ENCODE data around the gene SLC6A5.
"Not testable (repeated sequence)": the region's sequence is repeated elsewhere in the genome, so short reads cannot be mapped to it uniquely, and the experiment has no call there.

SLC6A5 gene

DNA sequence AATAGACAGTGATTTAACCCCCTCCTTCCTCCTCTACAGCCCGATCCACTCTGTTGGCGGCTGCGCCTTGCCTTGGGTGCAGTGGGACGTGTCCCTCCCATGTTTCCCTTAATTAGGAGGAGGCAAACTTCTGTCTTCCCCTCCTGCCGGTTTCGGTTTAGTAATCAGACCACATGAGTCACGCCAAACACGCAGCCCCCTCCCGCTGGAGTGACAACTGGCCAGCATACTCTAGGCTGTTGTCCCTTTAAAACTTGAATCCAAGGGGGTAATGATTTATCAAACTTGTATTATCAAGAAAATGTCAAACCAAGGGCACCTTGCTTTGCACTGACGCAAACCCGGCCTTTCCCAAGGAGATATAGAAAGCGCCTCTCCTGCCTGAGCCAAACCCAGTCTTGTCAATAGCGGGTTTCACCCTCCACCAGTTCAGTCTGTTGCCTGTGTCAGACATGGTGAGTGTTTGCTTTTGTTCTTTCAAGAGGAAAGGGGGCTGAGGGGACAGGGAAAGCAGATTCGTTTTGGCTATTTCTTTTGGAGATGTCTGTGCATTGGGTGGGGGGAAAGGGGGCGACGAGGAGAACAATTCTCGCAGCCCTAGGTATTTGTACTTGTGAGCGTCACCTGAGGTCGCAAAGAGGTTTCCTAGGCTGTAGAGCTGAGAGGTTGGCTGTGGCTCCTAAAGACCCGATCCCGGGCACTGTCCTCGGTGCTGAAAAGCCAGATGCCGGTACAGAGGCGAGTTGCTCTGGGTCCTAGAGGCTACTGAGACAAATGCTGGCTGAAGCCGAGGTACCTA, at the start of gene SLC6A5:
SLC6A5 (plus strand) TSS at position 388 of the 799 bp plus-strand sequence; CDS start at position 453, 65 bp downstream.
- DNase-seq (ENCODE audit: low spot score), result peak; percentile 85
- no peak for FAIRE-seq

DNA sequence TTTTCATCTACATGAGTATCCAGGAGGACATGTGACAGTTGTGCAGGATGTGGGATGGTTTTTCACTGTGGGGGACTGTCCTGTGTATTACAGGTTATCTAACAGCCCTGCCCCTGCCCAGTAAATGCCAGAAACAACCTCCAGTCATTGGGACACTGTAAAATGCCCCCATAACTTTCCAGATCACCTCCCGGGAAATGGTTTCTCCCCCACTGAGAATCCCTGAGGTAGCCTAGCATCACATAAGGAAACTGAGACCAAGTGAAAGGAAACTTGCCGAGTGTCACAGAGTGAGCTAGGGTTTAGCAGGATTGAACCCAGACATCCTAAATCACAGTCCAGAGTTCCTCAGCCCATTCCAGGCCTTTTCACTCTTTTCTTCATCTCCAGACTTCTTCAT, 48.3 kb upstream of the SLC6A5 start:
- no peak for DNase-seq (ENCODE audit: low spot score)
- no peak for FAIRE-seq

DNA sequence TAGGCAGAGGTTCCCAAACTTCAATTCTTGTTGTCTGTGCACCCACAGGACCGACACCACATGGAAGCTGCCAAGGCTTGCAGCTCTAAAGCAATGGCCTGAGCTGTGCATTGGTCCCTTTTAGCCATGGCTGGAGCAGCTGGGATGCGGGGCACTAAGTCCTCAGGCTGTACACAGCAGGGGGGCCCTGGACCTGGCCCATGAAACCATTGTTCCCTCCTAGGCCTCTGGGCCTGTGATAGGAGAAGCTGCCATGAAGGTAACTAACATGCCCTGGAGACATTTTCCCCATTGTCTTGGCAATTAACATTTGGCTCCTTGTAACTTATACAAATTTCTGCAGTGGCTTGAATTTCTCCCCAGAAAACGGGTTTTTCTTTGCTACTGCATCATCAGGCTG, 43.6 kb upstream of the SLC6A5 start:
- DNase-seq (ENCODE audit: low spot score) (no peak), FAIRE-seq (no peak)

DNA sequence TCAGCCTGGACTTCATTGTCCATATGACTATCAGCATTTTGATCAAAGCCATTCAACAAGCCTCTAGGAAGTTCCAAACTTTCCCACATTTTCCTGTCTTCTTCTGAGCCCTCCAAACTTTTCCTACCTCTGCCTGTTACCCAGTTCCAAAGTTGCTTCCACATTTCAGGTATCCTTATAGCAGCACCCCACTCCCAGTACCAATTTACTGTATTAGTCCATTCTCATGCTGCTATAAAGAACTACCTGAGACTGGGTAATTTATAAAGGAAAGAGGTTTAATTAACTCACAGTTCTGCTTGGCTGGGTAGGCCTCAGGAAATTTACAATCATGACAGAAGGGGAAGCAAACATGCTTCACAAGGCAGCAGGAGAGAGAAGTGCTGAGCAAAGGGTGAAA, 43.0 kb upstream of the SLC6A5 start:
- not testable (repeated sequence) for FAIRE-seq; DNase-seq (ENCODE audit: low spot score)

DNA sequence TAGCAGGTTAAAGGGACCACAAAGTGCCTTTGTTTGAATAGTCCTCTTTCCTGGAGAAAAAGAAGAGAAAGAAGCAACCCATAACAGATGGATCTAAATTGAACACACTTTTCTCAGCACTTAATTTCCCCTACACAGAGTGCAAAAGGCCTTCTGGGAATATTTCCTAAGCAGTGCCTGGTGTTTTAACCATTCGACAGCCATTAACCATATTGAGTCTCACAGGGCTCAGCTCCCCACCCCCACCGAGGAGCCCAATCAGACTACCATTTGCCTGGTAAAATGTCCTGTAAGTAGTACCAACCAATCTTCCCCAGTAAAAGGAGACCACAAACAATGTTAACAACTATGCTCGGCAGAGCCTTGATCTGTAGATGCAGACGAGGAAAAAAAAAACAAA, 40.7 kb upstream of the SLC6A5 start:
- DNase-seq (ENCODE audit: low spot score) (no peak), FAIRE-seq (no peak)

DNA sequence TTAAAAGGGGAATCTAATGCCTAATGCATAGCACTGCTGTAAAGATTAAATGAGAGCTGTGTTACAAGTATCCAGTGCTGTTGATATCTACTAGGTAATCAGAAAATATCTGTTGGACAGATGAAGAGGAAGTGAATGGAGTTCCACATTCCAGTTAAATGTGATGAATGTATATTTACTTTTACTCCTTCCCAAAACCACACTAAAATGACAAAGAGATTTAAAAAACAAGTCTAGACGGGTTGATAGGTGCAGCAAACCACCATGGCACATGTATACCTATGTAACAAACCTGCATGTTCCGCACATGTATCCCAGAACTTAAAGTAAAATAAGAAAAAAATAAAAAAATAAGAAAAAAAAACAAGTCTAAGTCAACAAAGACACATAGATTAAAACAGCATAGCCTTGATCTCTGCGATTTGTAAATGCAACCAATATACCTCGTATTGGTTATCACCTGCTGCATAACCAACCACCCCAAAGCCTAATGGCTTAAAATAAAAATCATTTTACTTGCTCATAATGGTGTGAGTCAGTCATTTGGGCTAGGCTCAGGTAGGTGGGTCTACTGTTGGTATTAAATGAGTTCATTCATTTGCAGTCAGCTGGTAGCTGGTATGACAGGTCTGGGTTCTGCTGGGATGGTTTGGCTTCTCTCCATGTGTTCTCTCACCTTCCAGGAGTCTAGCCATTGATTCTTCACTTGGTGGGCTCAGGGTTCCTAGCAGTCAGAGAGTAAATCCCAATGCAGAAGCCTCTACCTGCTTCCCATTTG, 39.7 kb upstream of the SLC6A5 start:
- DNase-seq (ENCODE audit: low spot score) (no peak), FAIRE-seq (no peak)

DNA sequence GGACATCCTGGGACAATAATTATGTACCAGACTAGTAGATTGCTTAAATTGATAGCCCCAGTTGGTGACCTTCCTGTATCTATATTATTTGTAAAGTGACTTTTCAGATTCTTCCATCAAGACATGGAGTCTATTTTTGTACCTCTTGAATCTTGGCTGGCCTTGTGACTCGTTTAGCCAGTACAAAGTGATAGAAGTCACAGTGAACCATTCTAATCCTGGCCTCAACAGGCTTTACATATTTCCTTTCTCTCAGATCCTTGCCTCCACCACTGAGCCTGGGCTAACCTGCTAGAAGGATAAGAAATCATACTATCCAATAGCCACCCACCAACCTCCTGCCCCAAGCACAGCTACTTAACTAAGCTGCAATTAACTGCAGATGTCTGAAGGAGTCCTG, 37.5 kb upstream of the SLC6A5 start:
- DNase-seq (ENCODE audit: low spot score), result no peak

DNA sequence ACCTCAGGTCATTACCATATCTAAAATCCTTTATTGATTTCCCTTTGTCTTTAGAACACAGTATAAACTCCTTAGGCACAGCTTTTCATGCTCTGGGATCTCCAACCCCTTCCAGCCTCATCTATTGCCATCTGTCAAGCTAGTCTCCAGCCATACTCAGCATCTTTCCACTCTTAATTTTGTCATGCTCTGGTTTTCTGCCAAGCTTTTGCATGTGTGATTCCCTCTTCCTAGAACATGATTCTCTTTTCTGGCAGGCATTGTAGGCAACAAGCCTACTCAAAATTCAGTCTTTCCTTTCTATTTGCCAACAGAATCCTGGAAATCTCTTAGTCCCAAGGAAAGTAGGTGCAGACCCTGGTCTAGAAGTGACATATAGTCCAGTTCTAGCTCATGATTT, 35.5 kb upstream of the SLC6A5 start:
- DNase-seq (ENCODE audit: low spot score) (no peak), FAIRE-seq (no peak)

More for the DNA sequence above, 37.5 kb upstream of the SLC6A5 start:
- FAIRE-seq, result no peak

DNA sequence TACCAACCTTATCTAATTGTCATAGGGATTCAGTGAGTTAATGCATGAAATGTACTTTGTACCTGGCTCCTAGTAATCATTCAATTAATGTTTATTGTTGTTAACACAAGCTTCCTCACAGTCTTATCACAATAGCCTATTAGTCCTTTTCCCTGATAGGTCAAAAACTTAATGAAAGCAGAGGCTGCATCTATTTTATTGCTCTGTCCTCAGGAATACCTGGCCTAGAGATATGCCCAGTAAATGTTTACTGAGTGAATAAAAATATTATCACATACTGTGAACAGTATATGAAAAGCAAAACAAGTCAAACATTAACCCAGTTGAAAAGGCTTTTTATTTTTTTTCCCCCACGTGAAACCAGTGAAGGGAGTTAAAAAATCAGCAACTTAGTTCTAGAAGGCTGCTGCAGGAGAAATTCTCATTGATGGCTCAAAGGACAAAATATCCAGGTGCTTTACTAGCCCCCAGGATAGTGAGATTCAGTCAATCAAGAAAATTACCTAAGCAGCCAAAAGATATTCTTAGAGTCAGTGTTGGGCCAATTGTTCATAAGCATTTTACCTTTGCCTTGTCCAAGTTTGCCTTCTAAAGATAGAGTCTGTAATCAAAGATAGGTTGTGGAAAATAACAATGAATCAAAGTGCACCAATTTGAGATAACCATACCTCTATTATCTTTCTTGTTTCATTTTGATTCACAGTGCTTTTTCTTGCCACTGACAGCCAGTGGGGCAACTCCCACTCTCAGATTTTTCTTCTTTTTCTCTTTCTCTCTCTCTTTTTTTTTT, 34.4 kb upstream of the SLC6A5 start:
- FAIRE-seq (no peak), DNase-seq (ENCODE audit: low spot score) (no peak)

DNA sequence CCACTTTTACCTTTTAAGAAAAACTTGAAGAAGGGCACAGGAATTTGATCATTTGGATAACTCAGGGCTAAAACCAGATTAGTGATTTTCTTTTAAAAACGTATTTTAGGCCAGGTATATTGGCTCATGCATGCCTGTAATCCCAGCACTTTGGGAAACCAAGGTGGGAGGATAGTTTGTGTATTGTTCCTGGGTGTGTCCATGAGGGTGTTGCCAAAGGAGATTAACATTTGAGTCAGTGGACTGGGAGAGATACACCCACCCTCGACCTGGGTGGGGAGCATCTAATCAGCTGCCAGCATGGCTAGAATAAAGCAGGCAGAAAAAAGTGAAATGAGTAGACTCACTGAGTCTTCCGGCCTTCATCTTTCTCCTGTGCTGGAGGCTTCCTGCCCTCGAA, 33.3 kb upstream of the SLC6A5 start:
- DNase-seq (ENCODE audit: low spot score); FAIRE-seq: not testable (repeated sequence)

DNA sequence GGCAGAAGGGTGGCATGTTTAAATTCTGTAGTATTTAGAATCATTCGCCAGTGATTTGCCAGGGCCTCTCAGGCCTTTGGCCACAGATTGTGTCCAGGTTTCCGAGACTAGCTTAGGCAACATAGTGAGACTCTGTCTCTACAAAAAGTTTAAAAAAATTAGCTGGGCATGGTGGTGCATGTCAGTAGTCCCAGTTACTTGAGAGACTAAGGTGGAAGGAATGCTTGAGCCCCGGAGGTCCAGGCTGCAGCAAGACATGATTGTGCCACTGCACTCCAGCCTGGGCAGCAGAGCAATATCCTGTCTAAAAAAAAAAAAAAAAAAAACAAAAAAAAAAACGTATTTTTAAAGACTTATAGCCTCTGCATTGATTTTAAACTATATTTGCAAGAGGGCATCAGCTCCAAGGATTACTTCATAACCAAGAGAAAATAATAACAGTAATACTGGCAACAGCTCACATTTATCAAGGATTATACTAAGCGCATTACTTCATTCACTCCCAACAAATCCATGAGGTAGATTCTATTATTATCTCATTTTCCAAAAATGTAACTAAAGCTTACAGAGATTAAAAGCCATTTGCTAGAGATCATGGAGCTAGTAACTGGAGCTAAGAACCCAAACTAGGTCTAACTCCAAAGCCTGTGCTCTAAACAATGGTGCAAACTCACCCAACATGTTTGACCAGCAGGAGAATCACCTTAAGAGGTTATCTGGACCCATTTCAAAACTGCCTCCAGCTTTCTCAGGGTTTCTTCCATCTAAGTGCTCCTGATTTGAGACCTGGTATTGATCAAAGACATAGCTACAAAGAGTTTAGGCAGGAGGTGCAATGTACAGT, 32.6 kb upstream of the SLC6A5 start:
- FAIRE-seq, result no peak
- DNase-seq (ENCODE audit: low spot score), result no peak

DNA sequence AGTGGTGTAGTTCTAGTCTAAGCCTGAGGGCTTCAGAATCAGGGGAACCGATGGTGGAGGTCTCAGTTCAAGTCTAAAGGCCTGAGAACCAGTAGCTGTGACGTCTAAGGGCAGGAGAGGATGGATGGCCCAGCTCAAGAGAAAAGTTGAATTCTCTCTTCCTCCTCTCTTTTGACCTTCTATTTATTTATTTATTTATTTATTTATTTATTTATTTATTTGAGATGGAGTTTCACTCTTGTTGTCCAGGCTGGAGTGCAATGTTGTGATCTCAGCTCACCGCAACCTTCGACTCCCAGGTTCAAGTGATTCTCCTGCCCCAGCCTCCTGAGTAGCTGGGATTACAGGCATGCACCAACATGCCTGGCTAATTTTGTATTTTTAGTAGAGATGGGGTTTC, 19.7 kb upstream of the SLC6A5 start:
- FAIRE-seq; DNase-seq (ENCODE audit: low spot score): not testable (repeated sequence)

DNA sequence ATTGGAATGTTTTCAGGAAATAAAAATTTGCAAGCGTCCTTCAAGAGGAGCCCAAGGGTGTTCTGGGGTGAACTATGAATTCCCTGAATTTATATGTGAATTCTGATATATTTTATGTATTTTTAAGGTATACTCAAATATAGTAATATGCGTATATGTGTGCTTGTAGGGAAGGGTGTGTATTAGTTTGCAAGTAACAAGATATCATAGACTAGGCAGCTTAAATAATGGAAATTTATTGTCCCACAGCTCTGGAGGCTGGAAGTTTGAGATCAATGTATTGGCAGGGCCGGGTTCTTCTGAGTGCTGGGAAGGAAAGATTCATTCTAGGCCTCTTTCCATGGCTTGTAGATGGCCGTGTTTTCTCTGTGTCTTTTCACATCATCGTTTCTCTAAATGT, 16.2 kb upstream of the SLC6A5 start:
- DNase-seq (ENCODE audit: low spot score) (no peak), FAIRE-seq (no peak)

DNA sequence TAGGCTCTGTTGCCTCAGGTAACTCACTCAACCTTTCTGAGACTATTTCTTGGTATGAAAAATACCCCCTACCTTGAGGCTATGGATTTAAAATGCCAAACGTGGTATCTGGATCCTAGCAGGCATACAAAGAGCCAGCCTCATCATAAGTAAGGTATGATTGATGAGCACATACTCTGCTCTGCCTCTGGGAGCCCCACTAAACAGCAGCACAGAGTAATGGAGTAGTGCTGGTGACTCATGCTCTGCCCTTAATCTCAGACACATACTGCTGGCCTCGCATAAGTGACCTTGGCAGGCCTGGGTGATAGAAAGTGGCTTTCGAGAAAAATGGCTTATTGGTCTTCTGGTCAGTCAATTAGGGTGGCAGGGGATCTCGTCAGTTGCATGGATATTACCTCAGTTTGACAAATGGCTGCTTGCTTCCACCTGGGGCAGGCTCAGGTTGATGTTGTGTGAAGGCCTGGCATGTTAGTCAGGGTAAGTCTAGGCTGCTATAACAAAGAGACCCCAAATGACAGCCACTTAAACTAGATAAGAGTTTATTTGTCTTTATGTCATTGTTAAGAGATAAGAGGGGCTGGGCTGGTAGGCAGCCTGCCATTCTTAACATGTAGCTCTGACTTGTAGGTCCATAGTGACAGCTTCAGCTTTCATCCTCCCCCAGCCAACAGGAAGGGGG, 15.2 kb upstream of the SLC6A5 start:
- FAIRE-seq (no peak), DNase-seq (ENCODE audit: low spot score) (no peak)

DNA sequence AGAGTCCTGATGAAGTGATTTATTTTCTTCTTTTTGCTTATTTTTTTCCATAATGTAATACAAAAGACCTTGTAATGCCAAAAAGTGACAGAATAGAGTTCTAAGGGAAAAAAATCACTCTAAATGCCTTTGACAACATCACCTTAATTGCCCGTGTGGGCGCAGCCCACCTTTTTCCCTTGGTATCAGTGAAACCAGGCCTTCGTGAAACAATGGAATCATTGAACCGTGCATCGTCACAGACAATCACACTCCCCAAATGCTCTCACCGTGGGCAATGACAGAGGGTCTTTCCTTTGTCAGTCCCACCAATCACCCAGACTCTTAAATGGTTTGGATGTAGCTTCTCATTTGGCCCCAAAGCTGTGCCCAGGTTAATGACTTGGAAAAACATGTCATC, 9.6 kb upstream of the SLC6A5 start:
- DNase-seq (ENCODE audit: low spot score), result no peak
- FAIRE-seq, result no peak

DNA sequence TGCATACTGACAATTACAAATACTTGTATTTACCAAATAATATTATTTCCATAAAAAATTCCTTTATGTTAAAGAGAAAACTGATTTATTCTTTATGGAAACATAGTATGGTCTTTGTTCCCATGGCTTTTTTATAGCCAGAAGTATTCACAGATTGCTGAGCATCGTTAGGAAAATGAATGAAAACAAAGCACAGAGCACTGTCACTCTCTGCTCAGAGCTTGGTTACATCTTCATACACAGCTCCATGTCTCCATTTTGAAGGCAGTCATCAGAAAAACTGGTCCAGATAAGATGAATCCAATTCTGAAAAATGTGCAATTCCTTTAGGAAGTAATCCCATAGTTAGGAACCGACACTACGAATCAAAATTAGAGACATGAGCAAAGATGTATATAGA, 9.0 kb upstream of the SLC6A5 start:
- no peak for DNase-seq (ENCODE audit: low spot score)
- FAIRE-seq, result no peak

DNA sequence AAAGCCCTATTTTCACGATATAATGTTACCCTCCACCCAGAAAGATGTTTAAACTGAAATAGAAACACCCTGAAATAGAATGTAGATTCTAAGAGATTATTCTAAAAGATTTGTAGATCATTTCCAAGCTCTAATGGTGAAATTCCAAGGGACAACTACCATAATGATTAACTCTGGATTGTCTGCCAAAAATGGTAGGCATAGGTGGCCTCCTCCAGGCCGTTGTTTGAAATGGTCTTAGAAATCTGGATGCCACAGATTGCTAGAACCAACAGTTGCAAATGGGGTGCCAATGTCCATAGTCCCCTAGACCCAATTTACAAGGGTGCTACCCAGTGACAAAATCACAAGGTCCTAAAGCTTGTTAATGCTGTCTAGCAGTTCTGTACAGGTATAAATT, 6.7 kb upstream of the SLC6A5 start:
- DNase-seq (ENCODE audit: low spot score), result no peak
- no peak for FAIRE-seq

DNA sequence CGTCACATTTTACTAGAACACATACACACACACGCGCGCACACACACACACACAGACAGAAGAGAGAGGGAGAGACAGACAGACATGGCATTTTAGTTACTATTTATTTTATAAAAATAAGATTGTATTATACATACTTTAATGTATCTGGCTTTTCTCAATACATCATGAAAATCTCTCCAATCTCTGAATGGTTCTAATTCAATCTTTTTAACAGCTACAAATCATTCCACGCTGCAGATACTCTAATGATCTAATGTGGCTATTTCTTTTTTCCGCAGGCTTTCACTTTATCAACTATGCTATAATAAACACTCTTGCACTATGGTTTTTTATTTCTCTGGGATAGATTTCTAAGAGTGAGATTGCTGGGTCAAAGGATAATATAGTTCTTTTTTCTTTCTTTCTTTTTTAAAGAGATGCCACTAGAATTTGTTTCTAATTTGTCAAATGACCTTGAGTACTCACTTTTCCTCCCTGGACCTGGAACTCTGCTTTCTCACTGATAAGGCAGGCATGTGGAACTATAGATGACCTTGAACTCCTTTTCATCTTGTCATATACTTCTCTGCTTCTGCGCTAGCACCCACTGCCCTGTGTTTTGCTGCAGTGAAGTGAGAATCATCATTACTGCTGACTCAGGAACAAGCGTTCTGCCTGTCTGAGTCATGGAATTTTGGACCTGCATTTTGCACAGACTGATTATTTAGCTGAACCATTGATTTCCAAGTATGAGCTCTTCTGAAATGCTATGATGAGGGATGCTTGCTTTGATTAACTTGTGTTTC, 4.9 kb upstream of the SLC6A5 start:
- FAIRE-seq, result no peak
- DNase-seq (ENCODE audit: low spot score), result no peak

DNA sequence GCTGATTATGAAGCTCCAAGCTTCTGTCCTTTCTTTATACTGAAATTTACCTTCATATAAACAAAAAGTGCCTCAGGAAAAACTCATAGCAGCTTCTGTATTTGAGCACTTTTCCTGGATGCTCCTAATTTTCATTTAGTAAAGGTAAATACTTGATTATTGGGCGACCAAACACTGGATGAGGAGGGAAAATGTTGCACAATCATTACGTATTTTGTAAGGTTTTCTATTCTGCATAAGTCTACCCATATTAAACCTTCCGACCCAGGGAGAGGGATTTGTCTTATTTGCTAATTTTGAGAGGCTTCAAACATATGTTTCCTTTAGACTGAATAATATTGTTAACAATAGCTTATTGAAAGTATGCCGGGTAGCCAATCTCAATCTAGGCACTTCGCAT, 4.3 kb upstream of the SLC6A5 start:
- no peak for FAIRE-seq

More for the DNA sequence above, 4.3 kb upstream of the SLC6A5 start:
- no peak for DNase-seq (ENCODE audit: low spot score)

All from urothelium cell line (cell line).